HG02642 (cell line): ENCODE results near the gene MX2.

Source experiments
- ATAC-seq: cut with Tn5 transposase; IDR thresholded peaks from one replicate; pipeline ENCODE4 v1.9.1; 2021; ENCODE audit warnings: mild to moderate bottlenecking; ENCODE audit not compliant: unreplicated experiment, poor library complexity

Gene MX2

GRCh38 chr21:41431788-41432548, 70.1 kb downstream of the MX2 start:
- ATAC-seq: peak; percentile 81

- no peak for ATAC-seq
These were observed 71.0 kb downstream of the MX2 start for GRCh38 chr21:41432562-41433460.

- ATAC-seq: no peak
These were observed 71.7 kb downstream of the MX2 start for GRCh38 chr21:41433566-41433965.

- no peak for ATAC-seq
These were observed 73.9 kb downstream of the MX2 start for GRCh38 chr21:41435706-41436105.

- ATAC-seq: no peak
These were observed 75.9 kb downstream of the MX2 start for GRCh38 chr21:41437729-41438128.

GRCh38 chr21:41438425-41439113, 76.7 kb downstream of the MX2 start:
- ATAC-seq: no peak

- no peak for ATAC-seq
These were observed 77.4 kb downstream of the MX2 start for GRCh38 chr21:41439248-41439647.

GRCh38 chr21:41441546-41441945, 79.7 kb downstream of the MX2 start:
- ATAC-seq: no peak

GRCh38 chr21:41442481-41443186, 80.8 kb downstream of the MX2 start:
- no peak for ATAC-seq

GRCh38 chr21:41443562-41443961, 81.7 kb downstream of the MX2 start:
- no peak for ATAC-seq

GRCh38 chr21:41444703-41445464, 83.1 kb downstream of the MX2 start:
- ATAC-seq: no peak

- no peak for ATAC-seq
These were observed 83.6 kb downstream of the MX2 start for GRCh38 chr21:41445465-41445862.

GRCh38 chr21:41446586-41446985, 84.8 kb downstream of the MX2 start:
- no peak for ATAC-seq

- no peak for ATAC-seq
These were observed 85.5 kb downstream of the MX2 start for GRCh38 chr21:41447356-41447755.

- no peak for ATAC-seq
These were observed 87.8 kb downstream of the MX2 start for GRCh38 chr21:41449613-41450012.

GRCh38 chr21:41451753-41452676, 90.2 kb downstream of the MX2 start:
- ATAC-seq: no peak

- ATAC-seq: no peak
These were observed 91.4 kb downstream of the MX2 start for GRCh38 chr21:41453198-41453597.

- no peak for ATAC-seq
These were observed 91.9 kb downstream of the MX2 start for GRCh38 chr21:41453761-41454160.

GRCh38 chr21:41458121-41458520, 96.3 kb downstream of the MX2 start:
- ATAC-seq: no peak
